Retinal pigment epithelial cell (primary cell): ENCODE measurements around the gene BEST2.
"Not testable (repeated sequence)": the region's sequence is repeated elsewhere in the genome, so short reads cannot be mapped to it uniquely, and the experiment has no call there.

Source experiments
- DNase-seq: peaks from one replicate; pipeline ENCODE4 v3.0.0-alpha.2; 2010; ENCODE audit warnings: low read depth
- H3K4me3 ChIP-seq: 2 replicates; pipeline ENCODE4 v1.5.1; 2011; ENCODE audit warnings: mild to moderate bottlenecking, low read length, control low read depth, moderate library complexity
- CTCF ChIP-seq: conservative IDR thresholded peaks from 2 replicates; pipeline ENCODE4 v1.5.1; 2011; ENCODE audit warnings: low read depth, low read length, control low read depth, inconsistent platforms

Gene BEST2

GRCh38 chr19:12723381-12723640 lies 28.3 kb upstream of the BEST2 start:
- peak overlapping the region; percentile 88 for H3K4me3 ChIP-seq
- TF ChIP-seq CTCF: no peak
- no peak for DNase-seq

- TF ChIP-seq CTCF: no peak
- no peak for DNase-seq
- H3K4me3 ChIP-seq: peak within 1 kb of the TSS; percentile 88
These were observed 27.8 kb upstream of the BEST2 start, which contains the start of gene TNPO2 for GRCh38 chr19:12723641-12724426. Gene TNPO2 (minus strand): TSS chr19:12723932. CDS start chr19:12720977, 2,955 bp downstream.

GRCh38 chr19:12725612-12726011 lies 26.0 kb upstream of the BEST2 start:
- DNase-seq, H3K4me3 ChIP-seq: not testable (repeated sequence)

GRCh38 chr19:12726988-12727316 lies 24.6 kb upstream of the BEST2 start:
- H3K4me3 ChIP-seq: no peak overlapping the region
- no peak for TF ChIP-seq CTCF
- DNase-seq: no peak

- H3K4me3 ChIP-seq: no peak overlapping the region
- TF ChIP-seq CTCF: no peak
- no peak for DNase-seq
These were observed 23.7 kb upstream of the BEST2 start for GRCh38 chr19:12727745-12728433.

GRCh38 chr19:12730064-12730463 lies 21.5 kb upstream of the BEST2 start:
- DNase-seq: no peak
- no peak for TF ChIP-seq CTCF
- H3K4me3 ChIP-seq: no peak overlapping the region

GRCh38 chr19:12731337-12731736 lies 20.3 kb upstream of the BEST2 start:
- no peak for DNase-seq
- no peak overlapping the region for H3K4me3 ChIP-seq
- no peak for TF ChIP-seq CTCF
